HG03432 (cell line): ENCODE measurements around the gene DDX41.

Source experiments
- ATAC-seq: cut with Tn5 transposase; IDR thresholded peaks from one replicate; pipeline ENCODE4 v1.9.1; 2021; ENCODE audit warnings: mild to moderate bottlenecking, moderate library complexity; ENCODE audit not compliant: unreplicated experiment

DDX41 gene

DNA sequence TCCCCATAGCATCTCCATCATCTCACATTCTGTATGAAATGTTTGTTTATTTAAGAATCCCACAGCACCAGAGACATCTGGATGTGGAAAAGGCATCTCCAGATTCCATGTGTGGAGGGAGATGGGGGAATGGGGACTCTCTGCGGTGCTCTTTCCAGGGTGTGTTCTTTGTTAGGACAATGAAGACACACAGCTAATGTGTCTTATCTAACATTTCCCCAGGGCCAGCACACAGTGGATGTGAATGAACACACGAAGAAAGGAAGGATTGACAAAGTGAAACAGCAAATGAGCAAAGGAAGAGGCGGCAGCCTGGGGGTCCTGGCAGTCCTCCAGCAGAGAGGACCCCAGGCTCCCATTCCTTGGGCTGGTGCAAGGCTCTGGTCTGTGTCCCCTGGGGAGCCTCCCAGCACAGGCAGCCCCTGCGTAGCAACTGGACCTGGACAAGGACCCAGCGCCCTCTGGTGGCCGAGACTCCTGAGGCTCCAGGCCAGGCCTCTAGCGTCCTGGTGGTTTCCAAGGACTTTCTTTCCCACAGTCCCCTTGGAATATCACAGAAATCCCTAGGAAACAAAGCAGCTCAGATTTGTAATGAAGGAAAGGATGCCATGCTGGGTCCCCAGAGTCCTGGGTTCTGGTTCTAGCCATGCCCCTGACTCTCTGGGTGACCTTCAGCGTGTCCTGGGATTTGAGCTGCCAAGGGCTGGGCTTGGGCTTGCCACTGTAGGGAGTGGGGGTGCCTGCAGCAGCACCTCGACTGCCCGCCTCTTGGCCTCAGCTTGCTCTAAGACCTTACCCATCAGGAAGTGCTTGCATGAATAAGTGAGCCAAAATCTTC, 15.9 kb downstream of the DDX41 start:
- ATAC-seq, result peak; percentile 19

DNA sequence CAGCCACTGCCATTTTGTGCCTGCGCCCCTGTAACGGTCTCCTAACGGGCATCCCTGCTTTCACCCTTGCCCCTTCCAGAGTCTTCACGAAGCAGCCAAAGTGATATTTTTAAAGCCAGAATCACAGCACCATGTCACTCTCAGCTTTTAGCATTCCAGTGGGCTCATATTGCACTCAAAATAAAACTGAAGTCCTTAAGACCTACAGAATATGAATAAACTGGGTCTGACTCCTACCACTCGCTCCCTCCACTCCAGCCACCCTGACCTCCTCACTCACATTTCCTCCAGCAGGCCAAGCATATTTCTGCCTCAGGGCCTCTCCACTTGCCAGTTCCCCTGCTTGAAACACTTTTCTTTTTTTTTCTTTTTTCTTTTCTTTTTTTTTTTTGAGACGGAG, 16.9 kb downstream of the DDX41 start:
- no peak for ATAC-seq

DNA sequence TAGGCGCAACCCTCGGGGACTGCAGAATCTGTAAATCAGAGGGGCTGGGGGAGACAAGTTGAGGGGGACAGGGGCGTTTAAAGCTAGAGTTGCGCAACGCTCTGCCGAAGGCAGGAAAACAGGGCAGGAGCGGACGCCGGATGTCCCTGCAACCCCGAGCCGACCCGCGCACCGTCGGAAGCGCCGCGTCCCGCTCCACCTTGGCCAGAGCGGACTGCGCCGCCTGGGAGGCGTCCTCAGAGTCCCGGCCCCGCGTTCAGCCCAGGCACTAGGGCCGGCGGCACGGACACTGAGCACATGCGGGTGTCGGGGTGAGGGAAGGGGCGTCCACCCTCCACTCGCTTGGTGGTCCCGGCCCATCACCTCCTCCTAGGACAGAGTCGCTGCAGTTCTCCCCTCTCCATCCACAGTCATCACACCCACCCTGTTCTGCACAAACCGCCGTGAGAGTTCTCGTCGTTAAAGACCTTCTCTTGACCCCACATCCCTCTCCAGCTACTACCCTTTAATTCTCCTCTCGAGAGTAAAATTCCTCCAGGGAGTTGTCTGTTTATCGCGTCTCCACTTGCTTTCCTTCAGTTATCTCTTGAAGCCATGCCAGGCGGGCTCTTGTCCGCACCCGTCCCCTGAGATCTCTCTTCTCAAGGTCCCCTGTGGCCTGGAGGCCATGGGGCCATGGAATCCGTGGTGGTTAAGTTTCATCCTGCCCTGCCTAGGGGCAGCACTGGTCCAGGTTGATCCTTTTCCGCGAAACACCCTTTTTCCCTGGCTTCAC, 18.6 kb downstream of the DDX41 start:
- ATAC-seq, result peak; percentile 1

DNA sequence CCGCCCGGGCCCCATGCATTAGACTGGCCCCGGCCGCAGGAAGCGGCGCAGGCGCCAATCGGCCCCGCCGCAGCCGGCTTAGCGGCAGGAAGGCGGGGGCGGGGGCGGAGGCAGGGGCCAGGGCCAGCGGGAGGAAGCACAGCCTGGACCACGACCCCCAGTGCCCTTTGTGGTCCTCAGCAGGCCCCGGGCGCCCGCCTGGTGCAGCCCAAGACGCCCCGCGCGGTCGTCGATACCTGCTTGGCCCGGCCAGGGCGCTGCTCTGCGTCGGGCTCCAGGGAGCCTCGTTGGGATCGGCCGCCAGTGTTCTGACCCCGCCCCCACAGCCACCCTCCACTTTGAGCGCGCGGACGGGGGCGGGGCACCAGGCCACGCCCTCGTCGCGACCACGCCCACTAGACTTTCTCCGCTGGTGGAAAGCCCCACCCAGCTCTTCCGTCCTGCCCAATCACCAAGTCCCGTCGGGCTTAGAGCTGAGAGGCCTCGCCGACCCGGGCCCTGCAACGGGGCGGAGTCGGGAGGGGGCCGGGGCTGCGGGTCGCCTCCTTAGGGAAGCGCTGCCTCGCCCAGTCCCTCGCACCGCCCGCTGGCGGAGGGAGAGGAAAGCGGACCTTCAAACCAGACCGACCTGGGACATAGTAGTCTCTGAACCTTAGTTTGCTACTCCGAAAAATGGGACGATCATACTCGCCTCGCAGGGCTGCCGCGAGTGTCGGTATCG, 19.3 kb downstream of the DDX41 start, which contains the start of gene PDLIM7:
PDLIM7 (minus strand) TSS at position 313 of the 721 bp plus-strand sequence. CDS start 1,092 bp downstream, outside the sequence.
- peak; percentile 81 for ATAC-seq

DNA sequence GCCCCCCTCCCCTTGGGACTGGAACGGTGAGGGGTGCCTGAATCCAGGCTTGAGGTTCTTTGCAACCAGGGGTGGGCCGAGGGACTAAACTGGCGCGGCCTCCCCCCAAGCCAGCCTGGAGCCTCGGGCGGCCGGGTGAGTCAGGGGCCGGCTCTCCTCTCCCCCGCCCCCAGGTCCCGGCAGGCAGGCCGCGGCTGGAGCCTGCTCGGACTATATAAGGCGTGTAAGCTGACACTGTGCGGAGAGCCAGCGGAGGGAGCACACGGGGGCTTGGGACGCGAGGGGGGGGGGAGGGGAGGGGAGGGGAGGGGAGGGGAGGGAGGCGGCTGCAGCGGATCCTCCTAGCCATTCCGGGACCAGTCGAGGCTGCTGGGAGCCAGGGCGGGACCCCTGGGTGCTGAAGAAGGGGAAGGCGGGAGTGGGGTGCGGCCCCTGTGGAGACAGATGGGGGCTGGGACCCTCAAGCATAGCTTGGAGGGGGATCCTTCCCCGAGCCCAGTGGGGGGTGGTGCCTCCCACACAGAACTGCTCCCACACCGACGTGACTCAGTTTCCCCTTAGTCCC, 20.0 kb downstream of the DDX41 start:
- no peak for ATAC-seq

DNA sequence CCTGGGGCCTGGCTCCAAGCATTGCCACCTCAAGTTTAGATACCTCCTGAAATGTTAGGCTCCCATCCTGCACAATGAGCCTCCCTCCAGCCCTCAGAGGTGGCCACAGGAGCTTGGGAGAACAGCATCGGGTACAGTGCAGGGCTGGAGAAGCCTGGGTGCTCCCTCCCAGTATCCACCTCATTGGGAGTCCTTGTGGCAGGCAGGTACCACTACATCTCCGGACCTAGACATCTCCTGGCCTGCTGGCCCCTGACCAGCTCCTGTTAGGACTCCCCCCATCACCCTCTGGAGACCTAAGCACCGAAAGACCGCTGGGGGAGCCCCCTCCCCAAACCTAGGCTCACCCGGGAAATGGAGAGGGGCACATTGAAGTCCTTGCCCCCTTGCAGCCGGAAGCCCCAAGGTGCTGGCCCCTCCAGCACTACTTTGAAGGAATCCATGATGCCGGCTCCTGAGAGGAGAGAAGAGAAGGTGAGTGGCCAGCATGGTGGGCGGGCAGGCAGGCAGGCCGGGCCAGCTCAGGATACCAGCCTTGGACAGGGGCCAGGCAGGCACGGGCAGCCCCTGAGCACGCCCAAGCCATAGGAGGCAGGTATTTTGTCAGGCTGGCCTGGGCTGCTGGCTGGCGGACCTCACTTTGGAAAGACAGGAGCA, 20.6 kb downstream of the DDX41 start:
- ATAC-seq, result no peak

DNA sequence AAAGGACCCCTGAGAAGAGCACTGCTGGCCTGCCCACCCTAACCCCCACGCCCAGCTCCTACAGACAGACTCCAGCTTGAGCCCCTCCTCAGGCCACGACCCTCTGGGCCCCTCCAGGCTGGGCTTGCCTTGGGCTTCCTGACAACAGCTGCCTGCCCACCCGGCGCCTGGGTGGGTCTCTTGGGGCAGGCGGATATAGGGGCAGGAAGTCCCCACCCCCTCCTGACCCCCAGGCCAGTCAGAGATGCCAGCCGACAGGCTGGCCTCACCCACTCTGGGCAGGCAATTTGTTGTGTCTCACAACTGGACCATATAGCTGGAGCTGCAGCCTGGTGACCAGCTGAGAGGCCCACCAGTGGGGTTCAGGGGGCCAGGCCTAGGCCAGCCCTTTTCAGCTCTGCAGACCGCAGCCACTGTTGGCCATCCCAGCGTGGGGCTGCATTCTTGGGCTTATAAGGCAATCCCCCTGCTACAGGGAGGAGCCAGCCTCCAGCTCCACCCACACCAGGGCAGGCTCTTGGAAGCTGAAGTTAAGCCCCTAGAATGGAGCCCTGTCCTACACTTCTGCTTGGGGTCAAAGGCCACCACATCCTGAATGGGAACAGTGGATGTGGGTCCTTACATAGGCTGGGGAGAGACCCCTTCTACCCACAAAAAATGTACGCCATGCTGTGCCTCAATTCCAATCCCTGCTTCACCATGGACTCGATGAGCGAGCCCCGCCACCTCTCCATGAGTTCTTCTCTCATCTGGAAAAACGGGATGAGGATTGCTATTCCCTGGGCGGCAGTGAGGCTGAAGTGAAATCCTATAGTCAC, 21.3 kb downstream of the DDX41 start:
- ATAC-seq, result no peak

DNA sequence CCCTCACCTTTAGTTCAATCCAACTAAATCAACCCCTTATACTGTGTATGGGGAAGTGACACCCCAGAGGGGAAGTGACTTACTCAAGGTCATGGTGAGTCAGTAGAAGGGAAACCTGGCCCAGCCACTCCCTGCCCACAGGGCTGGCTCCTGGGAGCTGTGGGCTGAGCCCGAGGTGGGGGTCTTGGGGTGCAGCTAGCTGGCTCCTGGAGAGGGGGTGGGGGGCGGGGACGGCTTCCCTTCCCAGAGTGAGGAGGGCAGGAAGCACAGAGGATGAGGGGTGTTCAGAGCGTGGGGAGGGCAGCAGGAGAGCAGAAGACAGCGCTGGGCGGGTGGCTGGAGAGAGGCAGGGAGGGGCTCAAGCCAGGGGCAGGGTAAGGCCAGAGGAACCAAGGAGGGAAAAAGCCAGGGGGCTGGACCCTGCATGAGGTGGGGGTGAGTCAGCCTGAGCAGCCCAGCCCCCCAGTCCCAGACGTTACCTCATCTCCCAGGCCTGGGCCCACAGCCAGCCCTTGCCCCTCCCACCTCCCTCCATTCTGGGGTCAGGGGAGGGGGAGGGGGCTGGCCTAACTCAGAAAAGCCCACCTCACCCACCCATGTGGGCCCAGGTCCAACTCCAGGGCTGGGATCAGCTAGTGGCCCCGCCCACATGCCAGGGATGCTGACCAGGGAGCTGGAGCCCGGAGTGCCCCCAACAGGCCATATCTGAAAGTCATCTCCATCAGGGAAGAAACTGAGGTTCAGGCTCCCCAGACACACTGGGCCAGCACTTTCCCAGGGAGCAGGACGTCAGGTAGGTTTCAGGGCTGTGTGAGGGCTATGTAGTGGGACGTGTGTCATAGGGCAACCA, 22.2 kb downstream of the DDX41 start:
- ATAC-seq, result no peak

DNA sequence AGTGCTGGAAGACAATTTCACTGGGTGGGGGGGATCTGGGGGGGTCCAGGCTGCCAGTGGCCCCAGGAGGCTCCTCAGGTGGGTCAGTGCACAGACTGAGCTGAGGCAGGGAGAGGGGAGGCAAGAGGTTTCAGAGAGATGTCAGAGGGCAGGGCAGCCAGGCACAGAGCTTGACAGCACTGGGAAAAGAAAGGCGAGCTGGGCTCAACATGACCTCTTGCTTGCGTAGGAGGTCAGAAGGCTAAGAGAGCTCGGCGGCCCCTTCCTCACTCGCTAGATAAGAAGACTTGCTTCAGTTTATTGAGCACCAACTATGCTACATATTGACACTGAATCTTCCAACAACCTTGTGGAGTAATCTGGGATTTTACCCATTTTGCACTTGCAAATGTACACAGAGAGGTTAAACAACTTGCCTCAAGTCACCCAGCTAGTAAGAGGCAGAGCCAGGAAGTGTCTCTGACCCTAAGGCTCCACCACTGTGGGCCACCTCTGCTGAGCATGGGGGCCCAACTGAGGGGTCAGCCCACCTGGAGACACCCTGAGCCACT, 22.9 kb downstream of the DDX41 start:
- no peak for ATAC-seq

DNA sequence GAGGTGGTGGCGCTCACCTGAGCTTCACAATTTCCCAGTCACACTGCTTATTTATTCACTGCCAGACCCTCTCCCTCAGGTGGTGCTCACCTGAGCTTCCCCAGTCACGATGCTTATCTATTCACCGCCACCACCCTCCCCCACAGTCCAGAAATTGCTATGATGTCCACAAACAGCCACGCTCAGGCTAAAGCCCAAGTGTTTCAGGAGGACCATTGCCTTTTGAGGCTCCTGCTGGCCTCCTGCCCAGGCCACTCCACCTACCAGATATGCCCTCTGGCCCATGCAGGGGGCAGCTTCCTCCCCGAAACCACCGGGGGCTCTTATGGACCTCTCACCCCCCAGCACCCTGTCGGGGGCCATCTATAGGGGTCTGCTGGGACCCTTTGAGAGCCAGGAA, 23.9 kb downstream of the DDX41 start:
- no peak for ATAC-seq

DNA sequence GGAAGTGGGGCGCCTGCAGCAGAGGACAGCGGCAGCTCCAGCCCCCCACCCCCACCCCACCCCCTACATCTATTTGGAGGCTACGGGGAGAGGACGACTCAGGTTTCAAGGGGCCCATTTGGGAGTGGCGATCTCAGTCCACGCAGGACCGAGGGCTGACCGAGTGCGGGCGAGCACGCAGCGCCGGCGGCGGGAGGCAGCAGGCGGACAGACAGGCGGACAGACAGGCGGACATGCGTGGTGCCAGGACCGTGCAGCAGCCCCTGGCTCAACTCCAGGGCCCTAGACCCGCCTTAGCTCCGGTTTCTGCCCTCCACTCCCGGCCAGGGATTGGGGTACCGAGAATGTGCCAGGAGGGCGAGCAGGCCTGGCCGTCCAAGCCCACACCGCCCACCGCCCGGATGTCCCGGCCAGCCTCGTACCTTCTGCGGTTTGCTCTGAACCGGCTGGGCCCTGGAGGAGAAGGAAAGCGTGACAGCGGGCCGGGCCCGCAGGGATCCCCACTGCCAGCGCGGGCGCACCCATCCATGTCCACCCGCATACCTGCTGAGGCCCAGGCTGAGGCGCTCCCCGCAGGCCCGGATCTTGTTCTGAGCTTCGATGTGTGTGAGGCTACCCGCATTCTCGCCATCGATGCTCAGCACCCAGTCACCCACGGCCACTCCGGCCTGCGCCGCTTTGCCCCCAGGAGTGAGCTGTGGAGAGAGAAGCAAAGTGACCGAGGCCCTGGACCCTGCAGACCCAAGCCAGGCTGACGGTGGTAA, 24.6 kb downstream of the DDX41 start:
- ATAC-seq, result no peak

DNA sequence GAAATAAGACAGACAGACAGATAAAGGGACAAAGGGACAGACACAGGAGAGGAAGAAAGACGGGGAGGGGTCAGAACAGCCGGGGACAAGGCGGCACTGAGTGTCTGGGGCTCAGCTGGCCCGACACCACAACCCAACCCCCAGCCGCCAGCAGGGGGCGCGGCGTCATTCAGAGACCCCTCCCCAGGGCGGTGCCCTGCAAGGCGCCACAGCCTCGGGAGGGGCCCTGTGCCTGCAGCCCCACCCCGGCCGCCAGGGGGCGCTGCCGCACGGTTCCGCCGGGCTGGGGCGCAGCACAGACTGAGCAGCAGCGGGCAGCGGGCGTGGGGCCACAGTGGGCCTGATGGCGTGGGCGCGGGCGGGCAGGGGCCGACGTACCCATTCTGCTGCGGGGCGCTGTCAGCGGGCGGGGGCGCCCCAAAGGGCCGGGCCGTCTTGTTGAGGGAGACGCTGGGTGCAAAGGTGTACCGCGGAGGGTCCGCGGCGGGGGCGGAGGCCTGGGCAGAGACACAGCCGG, 25.3 kb downstream of the DDX41 start:
- ATAC-seq, result no peak

DNA sequence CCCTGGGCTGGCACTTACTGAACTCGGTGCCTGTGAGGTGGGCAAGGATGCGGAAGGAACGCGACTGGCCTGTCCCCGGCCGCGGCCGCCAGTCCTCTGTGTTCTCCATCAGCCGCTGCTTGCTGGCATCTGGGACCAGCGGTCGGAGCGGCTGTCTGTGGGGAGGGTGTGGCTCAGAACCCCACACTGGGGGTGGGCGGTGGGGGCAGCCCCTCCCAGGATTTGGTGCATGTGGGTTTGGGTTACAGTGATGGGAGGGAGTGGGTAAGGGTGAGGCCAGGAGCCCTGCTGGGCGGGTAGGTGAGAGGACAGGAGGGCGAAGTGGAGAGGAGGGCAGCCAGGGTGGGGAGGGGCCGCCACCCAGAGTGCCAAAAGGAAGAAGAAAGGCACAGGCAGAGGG, 25.8 kb downstream of the DDX41 start:
- no peak for ATAC-seq

DNA sequence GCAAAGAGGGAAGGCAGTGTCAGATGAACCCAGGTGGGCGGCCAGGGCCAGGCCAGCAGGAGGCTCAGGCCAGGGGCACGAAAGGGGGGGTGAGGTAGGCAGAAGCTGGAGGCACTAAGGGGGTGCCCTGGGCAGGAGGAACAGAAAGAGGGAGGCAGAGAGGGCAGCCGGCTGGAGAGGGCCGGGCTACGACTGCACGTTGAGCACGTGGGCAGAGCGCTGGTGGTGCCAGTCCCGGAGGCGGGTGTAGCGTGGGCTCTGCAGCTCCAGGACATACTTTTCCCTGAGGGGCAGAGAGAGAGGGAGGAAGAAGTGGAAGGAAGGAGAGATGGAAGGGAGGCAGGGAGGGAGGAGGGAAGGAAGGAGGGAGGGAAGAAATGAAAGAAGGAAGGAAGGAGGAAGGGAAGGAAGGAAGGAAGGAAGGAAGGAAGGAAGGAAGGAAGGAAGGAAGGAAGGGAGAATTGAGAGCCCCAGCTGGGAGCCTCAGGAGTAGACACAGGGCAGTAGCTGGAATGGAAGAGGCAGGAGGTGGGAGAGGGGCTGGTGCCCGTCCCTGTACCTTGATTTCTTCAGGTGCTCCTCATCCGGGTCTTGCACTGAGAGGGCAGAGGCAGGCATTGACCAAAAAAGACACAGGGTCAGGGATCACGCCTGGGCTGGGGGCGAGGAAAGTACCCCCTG, 26.3 kb downstream of the DDX41 start:
- ATAC-seq, result no peak

DNA sequence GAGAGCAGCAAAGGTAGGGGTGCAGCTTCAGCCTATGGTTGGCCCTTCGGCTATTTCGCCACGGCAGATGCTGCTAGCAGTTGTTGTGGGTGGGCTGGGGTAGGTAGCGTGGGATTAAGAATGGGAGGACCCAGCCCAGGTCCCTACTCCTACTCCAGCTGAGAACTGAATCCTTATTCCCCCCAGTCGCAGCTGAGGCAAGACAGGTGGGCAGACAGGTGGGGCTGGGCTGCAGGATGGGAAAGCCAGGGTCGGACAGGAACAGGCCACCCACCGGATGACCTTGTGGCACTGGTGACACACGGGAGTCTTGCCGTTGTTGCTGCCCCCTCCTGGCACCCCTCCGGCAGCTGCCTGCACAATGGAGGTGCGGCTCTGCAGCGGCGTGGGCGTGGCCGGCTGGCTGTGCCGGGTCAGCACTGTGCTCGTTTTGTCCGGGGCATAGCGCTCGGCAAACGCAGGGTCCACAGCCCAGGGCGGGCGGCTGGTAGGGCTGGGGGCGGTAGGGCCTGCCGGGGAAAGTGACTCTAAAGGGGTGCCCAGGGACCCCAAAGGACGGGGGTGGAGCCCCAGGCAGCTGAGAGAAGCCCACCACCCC, 27.5 kb downstream of the DDX41 start:
- ATAC-seq, result no peak

DNA sequence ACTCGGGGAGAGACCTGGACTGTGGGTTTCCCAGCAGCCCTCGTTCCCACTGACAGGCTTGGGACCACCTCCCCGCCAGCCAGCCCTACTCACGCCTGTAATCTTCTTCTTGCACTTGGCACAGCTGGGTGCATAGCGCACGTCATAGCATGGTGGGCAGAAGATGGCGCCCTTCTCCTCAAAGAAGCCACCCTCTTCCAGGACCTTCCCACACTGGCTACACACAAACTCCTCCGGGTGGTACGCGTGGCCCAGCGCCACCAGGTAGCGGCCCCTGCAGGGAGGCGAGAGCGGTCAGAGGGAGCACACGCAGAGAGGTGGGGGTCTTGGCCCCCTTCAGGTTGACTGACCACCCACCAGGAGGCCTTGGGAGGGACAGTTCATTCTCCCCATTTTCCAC, 28.8 kb downstream of the DDX41 start:
- no peak for ATAC-seq

DNA sequence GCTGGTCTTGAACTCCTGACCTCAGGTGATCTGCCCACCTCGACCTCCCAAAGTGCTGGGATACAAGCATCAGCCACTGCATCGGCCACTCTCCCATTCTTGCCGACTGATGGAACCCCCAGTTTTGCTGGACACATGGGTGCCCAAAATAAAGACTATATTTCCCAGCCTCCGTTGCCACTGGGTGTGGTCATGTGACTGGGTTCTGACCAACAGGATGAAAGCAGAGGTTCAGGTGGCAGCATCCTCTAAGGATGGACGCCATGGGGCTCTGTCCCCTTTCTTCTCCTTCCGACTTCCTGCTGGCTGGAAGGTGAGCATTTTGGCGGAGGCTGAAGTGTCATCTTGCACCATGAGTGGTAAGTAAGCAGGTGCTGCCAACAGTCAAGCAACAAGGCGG, 29.6 kb downstream of the DDX41 start:
- ATAC-seq, result no peak
